ENCODE results near the gene PBLD.
A peak's percentile ranks its signal among the peaks of the same experiment; 100 is the strongest.
"Not testable (repeated sequence)": the region's sequence is repeated elsewhere in the genome, so short reads cannot be mapped to it uniquely, and the experiment has no call there.

PBLD gene

GRCh38 chr10:68327889-68328786 is 4.6 kb downstream of the PBLD start:
- peak overlapping the region; percentile 37 for H3K27ac ChIP-seq
- DNase-seq: peak; percentile 39
- in situ Hi-C loops (cut with HindIII; ENCODE audit: low pct_ligation_motif_present, low sequenced_read_pairs): no loop called here
- H3K4me3 ChIP-seq (ENCODE audit: low read depth, low read length): no peak overlapping the region
- TF ChIP-seq CTCF (IDR thresholded peaks at IDR 0.05; ENCODE audit: low read depth, low read length, missing control alignments): no peak
- peaks cover 6% of the 10 kb centered on the region for H3K36me3 ChIP-seq (replicated peaks)
- H3K27me3 ChIP-seq (replicated peaks): no peaks in the 10 kb centered on the region

DNA sequence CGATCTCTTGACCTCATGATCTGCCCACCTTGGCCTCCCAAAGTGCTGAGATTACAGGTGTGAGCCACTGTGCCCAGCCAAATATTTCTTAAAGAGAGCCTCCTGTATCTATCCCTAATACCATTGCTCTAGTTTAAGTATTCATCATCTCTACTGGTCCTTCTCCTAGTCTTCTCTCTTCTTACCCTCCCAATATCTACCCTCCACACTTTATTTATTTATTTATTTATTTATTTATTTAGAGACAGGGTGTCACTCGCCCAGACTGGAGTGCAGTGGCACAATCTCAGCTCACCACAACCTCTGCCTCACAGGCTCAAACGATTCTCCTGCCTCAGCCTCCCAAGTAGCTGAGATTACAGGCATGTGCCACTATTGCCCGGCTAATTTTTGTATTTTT is 8.3 kb downstream of the PBLD start:
- H3K4me3 ChIP-seq (ENCODE audit: low read depth, low read length); H3K36me3 ChIP-seq (replicated peaks); H3K27me3 ChIP-seq (replicated peaks); H3K27ac ChIP-seq; DNase-seq; in situ Hi-C loops (cut with HindIII; ENCODE audit: low pct_ligation_motif_present, low sequenced_read_pairs): not testable (repeated sequence)

- Histone ChIP-seq H3K27ac (no peak overlapping the region), H3K36me3 (replicated peaks) (no peaks in the 10 kb centered on the region), H3K27me3 (replicated peaks) (no peaks in the 10 kb centered on the region), H3K4me3 (ENCODE audit: low read depth, low read length) (no peak overlapping the region)
- TF ChIP-seq CTCF (IDR thresholded peaks at IDR 0.05; ENCODE audit: low read depth, low read length, missing control alignments): no peak
- DNase-seq: no peak
- in situ Hi-C loops (cut with HindIII; ENCODE audit: low pct_ligation_motif_present, low sequenced_read_pairs): no loop called here
Observed at GRCh38 chr10:68318331-68319059, 14.2 kb downstream of the PBLD start.

DNA sequence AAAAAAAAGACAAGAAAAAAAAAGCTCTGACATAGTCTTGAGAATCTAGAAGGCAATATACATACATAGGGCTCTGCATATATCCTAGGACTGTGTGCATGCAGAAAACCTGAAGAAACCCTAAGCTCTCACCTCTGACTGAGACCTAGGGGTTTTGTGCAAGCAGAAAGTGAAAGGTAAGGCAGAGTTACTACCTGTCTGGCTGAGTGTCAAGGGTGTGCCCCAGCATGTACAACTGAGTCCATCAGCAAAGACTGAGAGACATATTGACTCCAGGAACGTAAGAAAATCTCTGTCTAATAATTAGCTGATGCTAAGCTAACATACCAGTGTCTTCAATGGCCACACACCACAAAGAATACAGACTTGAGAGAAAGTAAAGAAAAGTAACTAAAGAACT is 17.1 kb downstream of the PBLD start:
- TF ChIP-seq CTCF (IDR thresholded peaks at IDR 0.05; ENCODE audit: low read depth, low read length, missing control alignments): no peak
- DNase-seq: no peak
- in situ Hi-C loops (cut with HindIII; ENCODE audit: low pct_ligation_motif_present, low sequenced_read_pairs): no loop called here
- no peaks in the 10 kb centered on the region for H3K27me3 ChIP-seq (replicated peaks)
- no peak overlapping the region for H3K27ac ChIP-seq
- H3K36me3 ChIP-seq (replicated peaks): no peaks in the 10 kb centered on the region
- no peak overlapping the region for H3K4me3 ChIP-seq (ENCODE audit: low read depth, low read length)

DNA sequence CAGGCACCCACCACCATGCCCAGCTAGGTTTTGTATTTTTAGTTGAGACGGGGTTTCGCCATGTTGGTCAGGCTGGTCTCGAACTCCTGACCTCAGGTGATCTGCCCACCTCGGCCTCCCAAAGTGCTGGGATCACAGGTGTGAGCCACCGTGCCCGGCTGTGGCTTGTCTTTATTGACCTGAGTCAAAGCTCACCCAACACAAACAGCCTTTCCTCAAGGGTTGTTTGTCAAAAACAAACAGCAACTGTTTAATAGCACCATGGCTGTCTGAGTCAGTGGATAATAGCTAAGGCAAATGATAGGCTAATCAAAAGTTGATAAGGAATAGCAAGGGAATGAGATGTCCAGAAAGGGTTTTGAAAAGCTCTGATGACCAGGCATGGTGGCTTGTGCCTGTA is 17.8 kb downstream of the PBLD start:
- H3K4me3 ChIP-seq (ENCODE audit: low read depth, low read length); in situ Hi-C loops (cut with HindIII; ENCODE audit: low pct_ligation_motif_present, low sequenced_read_pairs); H3K27ac ChIP-seq; H3K27me3 ChIP-seq (replicated peaks); H3K36me3 ChIP-seq (replicated peaks); DNase-seq: not testable (repeated sequence)

- TF ChIP-seq CTCF (IDR thresholded peaks at IDR 0.05; ENCODE audit: low read depth, low read length, missing control alignments): no peak
- in situ Hi-C loops (cut with HindIII; ENCODE audit: low pct_ligation_motif_present, low sequenced_read_pairs): no loop called here
- no peak overlapping the region for H3K4me3 ChIP-seq (ENCODE audit: low read depth, low read length)
- no peak overlapping the region for H3K27ac ChIP-seq
- H3K27me3 ChIP-seq (replicated peaks): no peaks in the 10 kb centered on the region
- no peak for DNase-seq
- no peaks in the 10 kb centered on the region for H3K36me3 ChIP-seq (replicated peaks)
Observed at GRCh38 chr10:68310531-68310930, 22.2 kb downstream of the PBLD start.
